Caco-2 (cell line): ENCODE data around the gene KSR2. TPM values are rescaled to one million over a fixed set of nuclear protein-coding genes. Genes with fewer than 3 reads are reported as not detected.

Source experiments
- BruUV-seq: library from RNA; stranded (reverse); fragments of 400-500 nt; replicated peaks from 2 replicates; lab custom pipeline; 2021; lab: Mats Ljungman, UMichigan
- CTCF ChIA-PET: fragments of 300-600 bp; sonication (Branson Sonifier 250); formaldehyde crosslinking; loops from one replicate; lab custom pipeline; 2022; ENCODE audit warnings: antibody characterized with exemption; lab: Charles Lee
- POLR2A ChIA-PET: fragments of 300-600 bp; sonication (Branson Sonifier 250); formaldehyde crosslinking; loops from one replicate; lab custom pipeline; 2022; ENCODE audit warnings: antibody characterized with exemption; lab: Charles Lee
- DNase-seq, 2 experiments: peaks; one replicate each; pipeline versions ENCODE4 v3.0.0 to v3.0.0-alpha.2; 2020 to 2022
- H3K27me3 ChIP-seq: replicated peaks from 2 replicates; pipeline ENCODE4 v1.6.0; 2011; ENCODE audit warnings: low read length; ENCODE audit not compliant: control insufficient read depth, insufficient read depth
- H3K36me3 ChIP-seq: 2 replicates; pipeline ENCODE4 v1.5.1; 2011; ENCODE audit warnings: low read length; ENCODE audit not compliant: control insufficient read depth, insufficient read depth
- H3K4me1 ChIP-seq: fragments of 250-450 bp; sonication (Bioruptor Pico); 2 replicates; pipeline ENCODE4 v1.5.1; 2020; ENCODE audit warnings: mild to moderate bottlenecking
- H3K4me3 ChIP-seq: 2 replicates; pipeline ENCODE4 v1.5.1; 2011; ENCODE audit warnings: low read depth, mild to moderate bottlenecking, control low read depth, low read length
- H3K9me3 ChIP-seq: fragments of 250-450 bp; sonication (Bioruptor Pico); 2 replicates; pipeline ENCODE4 v1.5.1; 2020; ENCODE audit warnings: mild to moderate bottlenecking, moderate library complexity
- H3K27ac Mint-ChIP-seq: one replicate; pipeline ENCODE4 v1.8.0; 2022; ENCODE audit warnings: mixed read lengths; ENCODE audit not compliant: unreplicated experiment
- H3K27me3 Mint-ChIP-seq: one replicate; pipeline ENCODE4 v1.8.0; 2022; ENCODE audit warnings: mixed read lengths; ENCODE audit not compliant: insufficient read depth, unreplicated experiment
- H3K36me3 Mint-ChIP-seq: one replicate; pipeline ENCODE4 v1.8.0; 2022; ENCODE audit warnings: mild to moderate bottlenecking, mixed read lengths; ENCODE audit not compliant: insufficient read depth, unreplicated experiment
- H3K4me1 Mint-ChIP-seq: one replicate; pipeline ENCODE4 v1.8.0; 2022; ENCODE audit warnings: low read depth, mixed read lengths; ENCODE audit not compliant: unreplicated experiment
- H3K4me3 Mint-ChIP-seq: one replicate; pipeline ENCODE4 v1.8.0; 2022; ENCODE audit warnings: mild to moderate bottlenecking, moderate library complexity, mixed read lengths; ENCODE audit not compliant: unreplicated experiment
- H3K9me3 Mint-ChIP-seq: one replicate; pipeline ENCODE4 v1.8.0; 2022; ENCODE audit warnings: mixed read lengths; ENCODE audit not compliant: unreplicated experiment
- intact Hi-C: fragments of 100-400 bp; cut with micrococcal nuclease; formaldehyde crosslinking; loops from one replicate; pipeline ENCODE4 v1.10.0; 2022; ENCODE audit not compliant: unreplicated experiment
- total RNA-seq: library from RNA; stranded (reverse); gene quantifications from 2 replicates; pipeline ENCODE4 v1.2.3, GENCODE V29; 2022
- TF ChIP-seq, protein P1 (sequence below), 2 experiments: fragments of 200-600 bp in 1 of 2; IDR thresholded peaks; 1 replicate in 1 of 2; 2 replicates in 1 of 2; pipeline versions ENCODE4 v1.5.1 to v1.8.0; 2011 to 2022; ENCODE audit warnings: antibody characterized with exemption in 1 of 2, control low read depth in 1 of 2, inconsistent platforms in 1 of 2, low read depth in 1 of 2, low read length in 1 of 2, mild to moderate bottlenecking in 1 of 2, moderate library complexity in 1 of 2; ENCODE audit not compliant: insufficient read depth in 1 of 2, severe bottlenecking in 1 of 2, unreplicated experiment in 1 of 2

Gene KSR2
- total RNA-seq, 1 experiment from 2014 or later, result 0.66 TPM

DNA sequence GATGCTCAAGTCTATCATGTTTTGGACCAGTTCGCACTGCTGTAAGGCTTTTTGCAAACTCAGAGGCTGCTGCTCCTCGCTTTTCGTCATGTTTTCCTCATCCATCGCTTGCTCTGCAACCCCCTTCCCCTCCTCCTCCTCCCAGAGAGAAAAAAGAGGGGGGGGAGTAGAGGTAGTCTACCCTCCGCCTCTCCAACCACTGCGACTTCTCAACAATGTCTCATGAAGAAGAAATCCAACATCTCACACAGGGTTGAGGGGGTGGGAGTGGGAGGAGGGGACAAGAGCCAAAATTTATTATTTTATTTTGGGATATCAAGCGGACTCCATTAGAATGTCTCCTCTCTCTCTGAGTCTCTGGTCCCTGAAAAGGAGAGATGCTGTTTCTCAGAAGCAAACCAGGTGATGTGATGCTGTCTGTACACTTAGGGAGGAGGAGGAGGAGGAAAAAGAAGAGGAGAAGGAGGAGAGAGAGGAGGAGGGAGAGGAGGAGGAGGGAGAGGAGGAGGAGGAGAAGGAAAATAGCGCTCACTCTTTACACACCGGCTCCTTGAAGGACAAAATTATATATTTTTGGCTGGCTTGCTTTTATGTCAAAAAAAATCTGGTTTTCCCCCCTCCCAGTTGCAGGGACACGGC is 520 bp downstream of the KSR2 start:
- BruUV-seq, result no TSS peak
- Mint-ChIP-seq H3K4me1 (peaks cover 8% of the 10 kb centered on the region), H3K27ac (peak overlapping the region; percentile 85), H3K9me3 (peaks cover 9% of the 10 kb centered on the region), H3K36me3 (peaks cover 7% of the 10 kb centered on the region), H3K27me3 (peaks cover 19% of the 10 kb centered on the region), H3K4me3 (peak overlapping the region; percentile 85)
- TF ChIP-seq, protein P1, sequence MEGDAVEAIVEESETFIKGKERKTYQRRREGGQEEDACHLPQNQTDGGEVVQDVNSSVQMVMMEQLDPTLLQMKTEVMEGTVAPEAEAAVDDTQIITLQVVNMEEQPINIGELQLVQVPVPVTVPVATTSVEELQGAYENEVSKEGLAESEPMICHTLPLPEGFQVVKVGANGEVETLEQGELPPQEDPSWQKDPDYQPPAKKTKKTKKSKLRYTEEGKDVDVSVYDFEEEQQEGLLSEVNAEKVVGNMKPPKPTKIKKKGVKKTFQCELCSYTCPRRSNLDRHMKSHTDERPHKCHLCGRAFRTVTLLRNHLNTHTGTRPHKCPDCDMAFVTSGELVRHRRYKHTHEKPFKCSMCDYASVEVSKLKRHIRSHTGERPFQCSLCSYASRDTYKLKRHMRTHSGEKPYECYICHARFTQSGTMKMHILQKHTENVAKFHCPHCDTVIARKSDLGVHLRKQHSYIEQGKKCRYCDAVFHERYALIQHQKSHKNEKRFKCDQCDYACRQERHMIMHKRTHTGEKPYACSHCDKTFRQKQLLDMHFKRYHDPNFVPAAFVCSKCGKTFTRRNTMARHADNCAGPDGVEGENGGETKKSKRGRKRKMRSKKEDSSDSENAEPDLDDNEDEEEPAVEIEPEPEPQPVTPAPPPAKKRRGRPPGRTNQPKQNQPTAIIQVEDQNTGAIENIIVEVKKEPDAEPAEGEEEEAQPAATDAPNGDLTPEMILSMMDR (IDR thresholded peaks at IDR 0.05; ENCODE audit: insufficient read depth in 1 of 2, low read depth in 1 of 2, low read length in 1 of 2, severe bottlenecking in 1 of 2, unreplicated experiment in 1 of 2), result no peak
- H3K9me3 ChIP-seq, result peaks cover 7% of the 10 kb centered on the region; the same call in 1 of the 2 replicates
- intact Hi-C loops, result loop anchor here (5.0 kb wide), 1 partner anchor 49 kb away; the partner anchor contains the start of gene RFC5
- no peaks in the 10 kb centered on the region for H3K36me3 ChIP-seq
- no peaks in the 10 kb centered on the region; the same call in 1 of the 2 replicates for H3K27me3 ChIP-seq
- ChIA-PET CTCF (no interaction called here), POLR2A (no interaction called here)
- no peaks in the 10 kb centered on the region for H3K4me1 ChIP-seq
- DNase-seq, result no peak
- H3K4me3 ChIP-seq, result peak overlapping the region; percentile 41

DNA sequence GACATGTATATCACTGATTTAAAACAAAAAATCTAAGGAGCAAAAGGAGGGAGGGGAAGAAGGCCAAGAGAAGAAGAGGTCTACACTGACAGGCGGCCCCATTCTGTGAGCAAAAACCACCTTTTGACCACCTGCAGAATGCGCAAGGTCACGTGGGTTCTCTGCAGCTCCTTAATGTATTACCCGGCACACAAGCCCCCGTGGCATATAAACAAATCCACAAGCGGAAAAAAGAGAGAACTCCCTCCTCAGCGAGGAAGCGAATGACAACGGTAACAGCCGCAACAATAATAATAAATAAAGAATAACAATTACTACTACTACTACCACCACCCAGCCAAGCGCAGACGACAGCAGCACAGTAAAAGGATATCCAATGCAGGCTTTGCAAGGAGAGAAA is 1.3 kb downstream of the KSR2 start:
- no TSS peak for BruUV-seq
- ChIA-PET POLR2A (interaction anchor here (0.7 kb wide), 1 partner anchor 32 kb away, joined by 4 read pairs; no protein-coding TSS in a partner anchor), CTCF (no interaction called here)
- H3K9me3 ChIP-seq, result peaks cover 7% of the 10 kb centered on the region; the same call in 1 of the 2 replicates
- H3K4me3 ChIP-seq, result no peak overlapping the region
- H3K4me1 Mint-ChIP-seq, result peaks cover 8% of the 10 kb centered on the region
- H3K27me3 ChIP-seq, result no peaks in the 10 kb centered on the region; the same call in 1 of the 2 replicates
- H3K27me3 Mint-ChIP-seq, result peaks cover 19% of the 10 kb centered on the region
- H3K36me3 Mint-ChIP-seq, result peaks cover 7% of the 10 kb centered on the region
- H3K36me3 ChIP-seq, result no peaks in the 10 kb centered on the region
- peaks cover 9% of the 10 kb centered on the region for H3K9me3 Mint-ChIP-seq
- TF ChIP-seq, protein P1 (IDR thresholded peaks at IDR 0.05; ENCODE audit: insufficient read depth in 1 of 2, low read depth in 1 of 2, low read length in 1 of 2, severe bottlenecking in 1 of 2, unreplicated experiment in 1 of 2), result no peak
- intact Hi-C loops, result loop anchor here (5.0 kb wide), 1 partner anchor 50 kb away; the partner anchor contains the start of gene RFC5
- H3K4me3 Mint-ChIP-seq, result peak overlapping the region; percentile 15
- no peak for DNase-seq
- no peaks in the 10 kb centered on the region for H3K4me1 ChIP-seq
- no peak overlapping the region for H3K27ac Mint-ChIP-seq

DNA sequence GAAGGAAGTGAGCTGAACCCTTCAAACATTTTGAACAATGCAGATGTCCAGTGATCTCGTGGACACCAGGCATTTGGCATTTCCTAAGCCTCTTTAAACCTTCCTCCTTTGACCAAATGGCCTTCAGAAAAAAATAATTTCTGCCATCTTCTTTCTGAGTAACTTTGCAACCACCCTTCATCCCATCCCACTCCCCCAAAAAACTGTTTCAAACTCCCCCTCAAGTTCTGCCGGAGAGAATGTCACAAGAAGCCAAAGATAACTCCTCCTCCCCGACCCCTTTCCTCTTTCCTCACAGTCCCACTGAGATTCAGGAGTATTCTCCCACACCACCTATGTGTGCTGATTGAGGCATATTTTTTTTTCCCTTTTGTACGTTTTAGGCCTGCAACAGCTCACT is 1.7 kb downstream of the KSR2 start:
- ChIA-PET CTCF (no interaction called here), POLR2A (interaction anchor here (0.7 kb wide), 1 partner anchor 31 kb away, joined by 4 read pairs; no protein-coding TSS in a partner anchor)
- Mint-ChIP-seq H3K4me3 (peak overlapping the region; percentile 15), H3K4me1 (peaks cover 8% of the 10 kb centered on the region), H3K27ac (no peak overlapping the region), H3K9me3 (peaks cover 9% of the 10 kb centered on the region), H3K27me3 (peaks cover 19% of the 10 kb centered on the region), H3K36me3 (peaks cover 7% of the 10 kb centered on the region)
- Histone ChIP-seq H3K9me3 (peaks cover 7% of the 10 kb centered on the region; the same call in 1 of the 2 replicates), H3K27me3 (no peaks in the 10 kb centered on the region; the same call in 1 of the 2 replicates), H3K4me3 (no peak overlapping the region), H3K36me3 (no peaks in the 10 kb centered on the region), H3K4me1 (no peaks in the 10 kb centered on the region)
- no peak for DNase-seq
- no TSS peak for BruUV-seq
- TF ChIP-seq, protein P1 (IDR thresholded peaks at IDR 0.05; ENCODE audit: insufficient read depth in 1 of 2, low read depth in 1 of 2, low read length in 1 of 2, severe bottlenecking in 1 of 2, unreplicated experiment in 1 of 2), result no peak
- intact Hi-C loops, result loop anchor here (5.0 kb wide), 1 partner anchor 50 kb away; the partner anchor contains the start of gene RFC5
